MM.1S (cell line): Measurements from ENCODE around the gene CDC42SE2.

Experiments used
- DNase-seq: peaks from one replicate; pipeline ENCODE4 v3.0.0-alpha.2; 2015
- H2AFZ ChIP-seq: fragments of 300-600 bp; sonication (generic); 2 replicates; pipeline ENCODE4 v1.6.0; 2016; ENCODE audit warnings: antibody characterized with exemption, low read length
- H3F3A ChIP-seq: fragments of 300-600 bp; sonication (generic); 2 replicates; pipeline ENCODE4 v1.6.1; 2016; ENCODE audit warnings: mild to moderate bottlenecking, antibody characterized with exemption, low read length, moderate library complexity, mixed read lengths; ENCODE audit not compliant: insufficient read depth
- H3K27ac ChIP-seq: fragments of 300-600 bp; sonication (generic); 2 replicates; pipeline ENCODE4 v1.5.1; 2016; ENCODE audit warnings: mild to moderate bottlenecking, low read length
- H3K27me3 ChIP-seq: fragments of 300-600 bp; sonication (generic); replicated peaks from 2 replicates; pipeline ENCODE4 v1.6.0; 2016; ENCODE audit warnings: low read length; ENCODE audit not compliant: insufficient read depth
- H3K36me3 ChIP-seq: fragments of 300-600 bp; sonication (generic); replicated peaks from 2 replicates; pipeline ENCODE4 v1.6.1; 2016; ENCODE audit warnings: mild to moderate bottlenecking, low read length, mixed read lengths; ENCODE audit not compliant: insufficient read depth
- H3K4me1 ChIP-seq: fragments of 300-600 bp; sonication (generic); 2 replicates; pipeline ENCODE4 v1.6.1; 2016; ENCODE audit warnings: low read length, mixed read lengths
- H3K4me2 ChIP-seq: fragments of 300-600 bp; sonication (generic); 2 replicates; pipeline ENCODE4 v1.6.0; 2016; ENCODE audit warnings: low read depth, low read length
- H3K4me3 ChIP-seq: fragments of 300-600 bp; sonication (generic); 2 replicates; pipeline ENCODE4 v1.5.1; 2016; ENCODE audit warnings: low read length, mixed read lengths
- H3K79me2 ChIP-seq: fragments of 300-600 bp; sonication (generic); 2 replicates; pipeline ENCODE4 v1.6.1; 2016; ENCODE audit warnings: mixed run types, low read length, mixed read lengths
- H3K9ac ChIP-seq: fragments of 300-600 bp; sonication (generic); 2 replicates; pipeline ENCODE4 v1.6.1; 2016; ENCODE audit warnings: low read length, mixed read lengths
- H3K9me2 ChIP-seq: fragments of 300-600 bp; sonication (generic); replicated peaks from 2 replicates; pipeline ENCODE4 v1.6.1; 2016; ENCODE audit warnings: mild to moderate bottlenecking, low read length, mixed read lengths; ENCODE audit not compliant: insufficient read depth
- H3K9me3 ChIP-seq: fragments of 300-600 bp; sonication (generic); replicated peaks from 2 replicates; pipeline ENCODE4 v1.6.1; 2016; ENCODE audit warnings: mild to moderate bottlenecking, low read length, mixed read lengths; ENCODE audit not compliant: insufficient read depth
- H4K20me1 ChIP-seq: fragments of 300-600 bp; sonication (generic); 2 replicates; pipeline ENCODE4 v1.6.1; 2016; ENCODE audit warnings: mild to moderate bottlenecking, low read length, moderate library complexity, mixed read lengths; ENCODE audit not compliant: insufficient read depth
- EZH2 ChIP-seq: fragments of 300-600 bp; sonication (generic); optimal IDR thresholded peaks from 2 replicates; pipeline ENCODE3; 2017; ENCODE audit warnings: low read depth, mild to moderate bottlenecking, antibody characterized with exemption, low read length, mixed read lengths
- EZH2phosphoT487 ChIP-seq: fragments of 300-600 bp; sonication (generic); IDR thresholded peaks from 2 replicates; pipeline ENCODE4 v1.6.1; 2018; ENCODE audit warnings: antibody characterized with exemption, low read length
- TF ChIP-seq, protein P1 (sequence below): fragments of 300-600 bp; sonication (generic); IDR thresholded peaks from 2 replicates; pipeline ENCODE4 v1.5.1; 2016; ENCODE audit warnings: antibody characterized with exemption, low read length, mixed read lengths

CDC42SE2 gene

GRCh38 chr5:131433109-131433508 lies 169.3 kb downstream of the CDC42SE2 start:
- Histone ChIP-seq H3F3A (no peaks in the 10 kb centered on the region), H3K9me3 (no peaks in the 10 kb centered on the region), H3K9ac (no peak overlapping the region), H2AFZ (no peak overlapping the region), H3K4me3 (no peak overlapping the region), H3K4me2 (no peak overlapping the region), H3K79me2 (no peaks in the 10 kb centered on the region), H4K20me1 (no peaks in the 10 kb centered on the region), H3K9me2 (no peaks in the 10 kb centered on the region), H3K36me3 (peaks cover 4% of the 10 kb centered on the region; the same call in 1 of the 2 replicates), H3K27ac (no peak overlapping the region), H3K27me3 (no peaks in the 10 kb centered on the region), H3K4me1 (no peaks in the 10 kb centered on the region)
- TF ChIP-seq EZH2, result no peak
- TF ChIP-seq, protein P1, sequence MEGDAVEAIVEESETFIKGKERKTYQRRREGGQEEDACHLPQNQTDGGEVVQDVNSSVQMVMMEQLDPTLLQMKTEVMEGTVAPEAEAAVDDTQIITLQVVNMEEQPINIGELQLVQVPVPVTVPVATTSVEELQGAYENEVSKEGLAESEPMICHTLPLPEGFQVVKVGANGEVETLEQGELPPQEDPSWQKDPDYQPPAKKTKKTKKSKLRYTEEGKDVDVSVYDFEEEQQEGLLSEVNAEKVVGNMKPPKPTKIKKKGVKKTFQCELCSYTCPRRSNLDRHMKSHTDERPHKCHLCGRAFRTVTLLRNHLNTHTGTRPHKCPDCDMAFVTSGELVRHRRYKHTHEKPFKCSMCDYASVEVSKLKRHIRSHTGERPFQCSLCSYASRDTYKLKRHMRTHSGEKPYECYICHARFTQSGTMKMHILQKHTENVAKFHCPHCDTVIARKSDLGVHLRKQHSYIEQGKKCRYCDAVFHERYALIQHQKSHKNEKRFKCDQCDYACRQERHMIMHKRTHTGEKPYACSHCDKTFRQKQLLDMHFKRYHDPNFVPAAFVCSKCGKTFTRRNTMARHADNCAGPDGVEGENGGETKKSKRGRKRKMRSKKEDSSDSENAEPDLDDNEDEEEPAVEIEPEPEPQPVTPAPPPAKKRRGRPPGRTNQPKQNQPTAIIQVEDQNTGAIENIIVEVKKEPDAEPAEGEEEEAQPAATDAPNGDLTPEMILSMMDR, result no peak
- TF ChIP-seq EZH2phosphoT487, result no peak
- DNase-seq, result no peak

- DNase-seq, result no peak
- H3K4me2 ChIP-seq, result no peak overlapping the region
- H3K27ac ChIP-seq, result no peak overlapping the region
- peaks cover 8% of the 10 kb centered on the region; the same call in 1 of the 2 replicates for H3K36me3 ChIP-seq
- no peaks in the 10 kb centered on the region for H3F3A ChIP-seq
- no peaks in the 10 kb centered on the region for H3K4me1 ChIP-seq
- H3K9me2 ChIP-seq, result no peaks in the 10 kb centered on the region
- H4K20me1 ChIP-seq, result no peaks in the 10 kb centered on the region
- no peak overlapping the region for H3K9ac ChIP-seq
- no peak overlapping the region for H2AFZ ChIP-seq
- no peak overlapping the region for H3K4me3 ChIP-seq
- TF ChIP-seq EZH2phosphoT487 (no peak), EZH2 (no peak)
- TF ChIP-seq, protein P1, result no peak
- no peaks in the 10 kb centered on the region for H3K9me3 ChIP-seq
- no peaks in the 10 kb centered on the region for H3K79me2 ChIP-seq
- H3K27me3 ChIP-seq, result no peaks in the 10 kb centered on the region
Measured at GRCh38 chr5:131436081-131436480, 172.2 kb downstream of the CDC42SE2 start.

GRCh38 chr5:131441184-131441583 lies 177.3 kb downstream of the CDC42SE2 start:
- Histone ChIP-seq H3K4me3 (no peak overlapping the region), H3F3A (no peaks in the 10 kb centered on the region), H3K27ac (no peak overlapping the region), H3K9ac (no peak overlapping the region), H4K20me1 (no peaks in the 10 kb centered on the region), H3K36me3 (peaks cover 8% of the 10 kb centered on the region; the same call in 1 of the 2 replicates), H3K9me2 (no peaks in the 10 kb centered on the region), H3K4me2 (no peak overlapping the region), H3K9me3 (no peaks in the 10 kb centered on the region), H3K79me2 (no peaks in the 10 kb centered on the region), H3K27me3 (no peaks in the 10 kb centered on the region), H3K4me1 (no peaks in the 10 kb centered on the region), H2AFZ (no peak overlapping the region)
- TF ChIP-seq EZH2 (no peak), EZH2phosphoT487 (no peak)
- TF ChIP-seq, protein P1, result no peak
- DNase-seq, result no peak
